Psoas muscle (tissue), 8 donors: ENCODE data around the gene HTR4. TPM values are rescaled to one million over a fixed set of nuclear protein-coding genes. Genes with fewer than 3 reads are reported as not detected.
"Not testable (repeated sequence)": the region's sequence is repeated elsewhere in the genome, so short reads cannot be mapped to it uniquely, and the experiment has no call there.

Experiments
- ATAC-seq, 4 donors: fragments of 200-7000 bp; cut with Tn5 transposase; one replicate each; pipeline ENCODE4 v1.9.1; 2020; ENCODE audit warnings: moderate library complexity in 3 of 4, mild to moderate bottlenecking in 2 of 4
- DNase-seq, 2 donors: peaks; one replicate each; pipeline ENCODE4 v3.0.0-alpha.2; 2020
- H3K27ac ChIP-seq: fragments of 200-600 bp; one replicate; pipeline ENCODE4 v1.8.0; 2022
- H3K27me3 ChIP-seq, 3 donors: fragments of 200-600 bp in 1 of 3; one replicate each; pipeline versions ENCODE4 v1.6.1 to v1.8.0; 2013 to 2022; ENCODE audit warnings: low read length in 2 of 3, mild to moderate bottlenecking in 2 of 3, moderate library complexity in 1 of 3; ENCODE audit not compliant: insufficient read depth in 3 of 3
- H3K36me3 ChIP-seq, 2 donors: fragments of 200-600 bp in 1 of 2; one replicate each; pipeline versions ENCODE4 v1.6.1 to v1.8.0; 2013 to 2022; ENCODE audit warnings: low read depth in 1 of 2, mild to moderate bottlenecking in 1 of 2, moderate library complexity in 1 of 2; ENCODE audit not compliant: insufficient read depth in 1 of 2
- H3K4me1 ChIP-seq: fragments of 200-600 bp; one replicate; pipeline ENCODE4 v1.8.0; 2022
- H3K4me3 ChIP-seq: fragments of 200-600 bp; one replicate; pipeline ENCODE4 v1.8.0; 2022; ENCODE audit warnings: mild to moderate bottlenecking
- H3K9me3 ChIP-seq: fragments of 200-600 bp; one replicate; pipeline ENCODE4 v1.8.0; 2022
- WGBS, 3 donors: extraction: QIAGEN DNeasy Blood & Tissue Kit; methylation state at CpG; one replicate each; pipeline versions ENCODE4 v1.1.6 to v1.1.7; 2013; 5-methylcytosine and 5-hydroxymethylcytosine counted together
- intact Hi-C, 2 donors: fragments of 100-400 bp; cut with DNase I; formaldehyde crosslinking; loops; one replicate each; pipeline versions ENCODE4 v1.11.0 to v1.14.2; 2022
- polyA plus RNA-seq, 3 donors: library from polyadenylated mRNA; stranded (reverse); fragments of 200-250 nt; gene quantifications; one replicate each; pipeline ENCODE4 v1.2.3, GENCODE V29; 2013
- total RNA-seq, 4 donors: library from RNA; stranded (reverse); fragmentation: NEBNext Ultra II Directional in 2 of 4; extraction: Animal tissue kit (Norgen Biotek cat#: 25700) in 2 of 4; gene quantifications; one replicate each; pipeline versions ENCODE4 v1.2.1 to v1.2.4, GENCODE V29; 2021 to 2023
- TF ChIP-seq, protein P1 (sequence below): fragments of 200-600 bp; IDR thresholded peaks from one replicate; pipeline ENCODE4 v1.8.0; 2022; ENCODE audit warnings: antibody characterized with exemption
- donor health status: healthy with polysubstance abuse.
- donor health status: DM: no; HTN: no; CAD: no; lungs with moderate emphysema.
- donor health status: Bipolar disorder and iron deficiency.
- donor health status: healthy.
- donor health status: DM: yes; HTN: yes; CAD: no.
- donor health status: DM: no; HTN: no; CAD: no.
- donor health status: DM: no; HTN: no; CAD: no.
- donor health status: DM: yes; HTN: yes; CAD: no.

Gene HTR4
- total and polyA plus RNA-seq, 7 donors: 0.01 to 0.46 (median 0.17) TPM; not detected in 3

DNA sequence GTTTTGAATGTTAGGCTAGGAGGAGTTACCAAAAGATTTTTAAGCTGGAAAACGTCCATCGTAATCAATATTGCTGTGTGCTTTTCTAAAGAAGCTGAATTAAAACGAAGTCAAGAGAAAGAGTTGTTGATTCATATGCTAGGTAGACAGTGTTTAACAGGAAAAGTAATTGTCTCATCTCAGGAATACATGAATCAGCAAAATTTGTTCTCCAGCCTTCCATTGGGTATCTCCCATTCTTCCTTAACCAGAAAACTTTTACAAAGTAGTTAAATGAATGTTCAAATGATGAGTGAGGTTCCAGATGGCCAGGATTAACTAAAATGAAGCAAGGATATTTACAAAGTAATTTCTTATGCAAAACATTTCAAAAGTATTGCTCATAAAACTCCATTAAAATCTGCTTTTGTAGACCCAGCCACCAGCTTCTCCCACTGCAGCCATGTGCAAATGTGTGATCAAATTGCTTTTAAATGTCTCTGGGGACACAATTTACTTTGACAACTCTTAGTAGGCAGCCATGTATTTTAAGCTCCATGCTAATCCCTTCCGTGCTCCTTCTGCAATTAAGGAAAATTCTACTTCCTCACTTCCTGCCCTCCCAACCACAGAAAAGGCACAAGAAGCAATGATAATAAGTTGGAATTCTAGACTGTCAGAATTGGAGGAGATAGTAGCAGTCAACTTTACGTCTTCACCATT lies 121.2 kb downstream of the HTR4 start:
- WGBS, 3 donors: 60 to 65% (median 63%) methylated on average over 5 of the region's 5 CpGs
- DNase-seq (no peak), ATAC-seq (no peak)
- H3K4me1 ChIP-seq: no peaks in the 10 kb centered on the region
- H3K36me3 ChIP-seq: peaks cover 0 to 2% of the 10 kb centered on the region in 2 donors
- no peak overlapping the region for H3K27ac ChIP-seq
- H3K9me3 ChIP-seq: peaks cover 4% of the 10 kb centered on the region
- intact Hi-C loops: no loop called here
- no peaks in the 10 kb centered on the region for H3K27me3 ChIP-seq
- TF ChIP-seq, protein P1, sequence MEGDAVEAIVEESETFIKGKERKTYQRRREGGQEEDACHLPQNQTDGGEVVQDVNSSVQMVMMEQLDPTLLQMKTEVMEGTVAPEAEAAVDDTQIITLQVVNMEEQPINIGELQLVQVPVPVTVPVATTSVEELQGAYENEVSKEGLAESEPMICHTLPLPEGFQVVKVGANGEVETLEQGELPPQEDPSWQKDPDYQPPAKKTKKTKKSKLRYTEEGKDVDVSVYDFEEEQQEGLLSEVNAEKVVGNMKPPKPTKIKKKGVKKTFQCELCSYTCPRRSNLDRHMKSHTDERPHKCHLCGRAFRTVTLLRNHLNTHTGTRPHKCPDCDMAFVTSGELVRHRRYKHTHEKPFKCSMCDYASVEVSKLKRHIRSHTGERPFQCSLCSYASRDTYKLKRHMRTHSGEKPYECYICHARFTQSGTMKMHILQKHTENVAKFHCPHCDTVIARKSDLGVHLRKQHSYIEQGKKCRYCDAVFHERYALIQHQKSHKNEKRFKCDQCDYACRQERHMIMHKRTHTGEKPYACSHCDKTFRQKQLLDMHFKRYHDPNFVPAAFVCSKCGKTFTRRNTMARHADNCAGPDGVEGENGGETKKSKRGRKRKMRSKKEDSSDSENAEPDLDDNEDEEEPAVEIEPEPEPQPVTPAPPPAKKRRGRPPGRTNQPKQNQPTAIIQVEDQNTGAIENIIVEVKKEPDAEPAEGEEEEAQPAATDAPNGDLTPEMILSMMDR: no peak
- no peak overlapping the region for H3K4me3 ChIP-seq

DNA sequence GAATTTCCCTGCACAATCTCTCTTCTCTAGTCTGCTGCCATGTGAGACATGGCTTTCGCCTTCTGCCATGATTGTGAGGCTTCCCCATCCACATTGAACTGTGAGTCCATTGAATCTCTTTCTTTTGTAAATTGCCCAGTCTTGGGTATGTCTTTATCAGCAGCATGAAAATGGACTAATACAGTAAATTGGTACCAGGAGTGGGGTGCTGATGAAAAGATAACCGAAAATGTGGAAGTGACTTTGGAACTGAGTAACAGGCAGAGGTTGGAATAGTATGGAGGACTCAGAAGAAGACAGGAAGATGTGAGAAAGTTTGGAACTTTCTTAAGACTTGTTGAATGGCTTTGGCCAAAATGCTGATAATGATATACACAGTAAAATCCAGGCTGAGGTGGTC lies 124.9 kb downstream of the HTR4 start:
- H3K9me3 ChIP-seq, H3K36me3 ChIP-seq, ATAC-seq, H3K4me1 ChIP-seq, H3K4me3 ChIP-seq, intact Hi-C loops, H3K27me3 ChIP-seq, DNase-seq, H3K27ac ChIP-seq: not testable (repeated sequence)
- WGBS, 3 donors: 86 to 90% (median 86%) methylated on average over 2 of the region's 2 CpGs

DNA sequence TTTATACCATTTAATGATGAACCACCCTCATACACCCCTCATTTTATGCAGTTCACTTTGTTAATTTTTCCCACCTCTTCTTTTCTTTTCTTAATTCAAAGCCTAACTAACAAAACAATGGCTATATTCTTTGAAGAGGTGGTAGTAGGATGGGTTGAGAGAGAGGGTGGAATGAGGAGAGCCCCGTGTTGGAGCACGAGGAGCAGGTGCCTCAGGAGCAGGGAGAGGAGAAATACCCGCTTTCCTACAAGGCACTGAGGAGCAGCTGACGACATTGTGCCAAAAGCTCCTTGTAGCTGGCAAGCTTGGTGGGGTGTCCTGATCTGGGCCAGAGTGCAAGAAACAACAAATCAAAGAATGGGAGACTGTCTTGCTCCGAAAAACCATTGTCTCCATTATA lies 129.6 kb downstream of the HTR4 start:
- Histone ChIP-seq H3K36me3 (no peaks in the 10 kb centered on the region), H3K4me3 (no peak overlapping the region), H3K27ac (no peak overlapping the region), H3K27me3 (no peaks in the 10 kb centered on the region), H3K9me3 (peaks cover 4% of the 10 kb centered on the region), H3K4me1 (no peaks in the 10 kb centered on the region)
- TF ChIP-seq, protein P1: no peak
- intact Hi-C loops: no loop called here
- 69 to 79% (median 76%) methylated on average over 5 of the region's 5 CpGs for WGBS, 3 donors
- ATAC-seq (no peak), DNase-seq (no peak)

DNA sequence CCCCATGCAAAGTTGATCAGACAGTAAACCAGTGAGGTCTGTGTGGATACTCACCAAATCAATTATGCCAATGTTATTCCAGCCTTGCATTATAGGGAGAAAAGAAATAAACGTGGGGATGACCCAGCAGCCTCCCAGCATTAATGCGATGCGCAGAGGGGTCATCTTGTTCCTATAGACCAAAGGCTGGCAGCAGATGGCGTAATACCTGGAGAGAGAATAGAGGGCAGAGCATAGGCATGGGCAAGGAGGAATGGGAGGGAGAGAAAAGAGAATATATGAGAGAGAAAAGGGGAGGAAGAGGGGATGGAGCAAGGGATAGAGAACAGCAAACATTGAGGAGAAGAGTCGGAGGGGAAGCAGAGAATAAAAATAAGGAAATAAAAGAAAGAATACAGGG lies 131.2 kb downstream of the HTR4 start:
- H3K27ac ChIP-seq: no peak overlapping the region
- H3K9me3 ChIP-seq: no peaks in the 10 kb centered on the region
- no peaks in the 10 kb centered on the region for H3K27me3 ChIP-seq
- no peaks in the 10 kb centered on the region for H3K4me1 ChIP-seq
- whole genome bisulfite sequencing, 3 donors: 63 to 75% (median 71%) methylated on average over 5 of the region's 5 CpGs
- DNase-seq (no peak), ATAC-seq (no peak)
- no peak overlapping the region for H3K4me3 ChIP-seq
- no peaks in the 10 kb centered on the region for H3K36me3 ChIP-seq
- intact Hi-C loops: no loop called here
- TF ChIP-seq, protein P1: no peak

DNA sequence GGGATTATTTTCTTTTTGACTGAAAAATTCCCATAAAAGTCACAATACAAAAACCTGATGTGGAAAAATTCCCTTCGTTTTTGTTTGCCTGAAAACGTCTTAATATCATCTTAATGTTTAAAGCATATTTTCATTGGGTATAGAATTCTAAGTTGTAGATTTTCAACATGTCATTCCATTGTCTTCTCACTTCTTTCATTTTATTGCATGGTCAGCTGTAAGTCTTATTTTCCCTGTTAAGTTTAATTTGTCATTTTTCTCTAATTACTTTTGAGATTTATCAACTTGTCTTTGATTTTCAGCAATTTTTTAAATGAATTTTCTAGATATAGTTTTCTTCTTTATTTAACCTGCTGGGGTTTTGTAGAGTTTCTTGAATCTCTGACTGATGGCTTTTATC lies 138.9 kb downstream of the HTR4 start:
- H3K4me1 ChIP-seq: no peaks in the 10 kb centered on the region
- 66 to 80% (median 75%) methylated on average over 2 of the region's 2 CpGs for WGBS, 3 donors
- ATAC-seq (no peak), DNase-seq (no peak)
- TF ChIP-seq, protein P1: no peak
- H3K27me3 ChIP-seq: no peaks in the 10 kb centered on the region
- H3K36me3 ChIP-seq: no peaks in the 10 kb centered on the region
- no peaks in the 10 kb centered on the region for H3K9me3 ChIP-seq
- H3K27ac ChIP-seq: no peak overlapping the region
- intact Hi-C loops: no loop called here
- H3K4me3 ChIP-seq: no peak overlapping the region
